ENCODE measurements around the gene KCTD14.
"Not testable (repeated sequence)": the region's sequence is repeated elsewhere in the genome, so short reads cannot be mapped to it uniquely, and the experiment has no call there.

The KCTD14 gene

DNA sequence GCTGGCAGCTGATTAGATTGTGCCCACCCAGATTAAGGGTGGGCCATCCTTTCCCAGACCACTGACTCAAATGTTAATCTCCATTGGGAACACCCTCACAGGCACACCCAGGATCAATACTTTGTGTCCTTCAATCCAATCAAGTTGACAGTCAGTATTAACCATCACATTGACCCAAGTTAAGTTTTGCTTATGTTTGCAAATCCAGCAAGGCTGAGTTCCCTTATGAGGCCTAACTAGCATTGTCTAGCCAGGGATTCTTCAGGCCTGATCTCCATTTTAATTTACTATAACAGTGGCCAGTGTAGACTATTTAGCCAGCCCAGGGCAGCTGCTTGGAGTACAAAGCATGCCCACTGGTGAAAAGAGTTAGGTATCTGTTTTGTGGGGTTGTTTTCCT, 2.3 kb upstream of the KCTD14 start:
- TF ChIP-seq, protein P1, sequence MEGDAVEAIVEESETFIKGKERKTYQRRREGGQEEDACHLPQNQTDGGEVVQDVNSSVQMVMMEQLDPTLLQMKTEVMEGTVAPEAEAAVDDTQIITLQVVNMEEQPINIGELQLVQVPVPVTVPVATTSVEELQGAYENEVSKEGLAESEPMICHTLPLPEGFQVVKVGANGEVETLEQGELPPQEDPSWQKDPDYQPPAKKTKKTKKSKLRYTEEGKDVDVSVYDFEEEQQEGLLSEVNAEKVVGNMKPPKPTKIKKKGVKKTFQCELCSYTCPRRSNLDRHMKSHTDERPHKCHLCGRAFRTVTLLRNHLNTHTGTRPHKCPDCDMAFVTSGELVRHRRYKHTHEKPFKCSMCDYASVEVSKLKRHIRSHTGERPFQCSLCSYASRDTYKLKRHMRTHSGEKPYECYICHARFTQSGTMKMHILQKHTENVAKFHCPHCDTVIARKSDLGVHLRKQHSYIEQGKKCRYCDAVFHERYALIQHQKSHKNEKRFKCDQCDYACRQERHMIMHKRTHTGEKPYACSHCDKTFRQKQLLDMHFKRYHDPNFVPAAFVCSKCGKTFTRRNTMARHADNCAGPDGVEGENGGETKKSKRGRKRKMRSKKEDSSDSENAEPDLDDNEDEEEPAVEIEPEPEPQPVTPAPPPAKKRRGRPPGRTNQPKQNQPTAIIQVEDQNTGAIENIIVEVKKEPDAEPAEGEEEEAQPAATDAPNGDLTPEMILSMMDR (IDR thresholded peaks at IDR 0.05; ENCODE audit: borderline replicate concordance, control extremely low read depth, extremely low read depth, insufficient read depth, missing control alignments): no peak
- in situ Hi-C loops (cut with MboI; ENCODE audit: low sequenced_read_pairs, unreplicated experiment): no loop called here
- no peak for DNase-seq (ENCODE audit: low spot score)

DNA sequence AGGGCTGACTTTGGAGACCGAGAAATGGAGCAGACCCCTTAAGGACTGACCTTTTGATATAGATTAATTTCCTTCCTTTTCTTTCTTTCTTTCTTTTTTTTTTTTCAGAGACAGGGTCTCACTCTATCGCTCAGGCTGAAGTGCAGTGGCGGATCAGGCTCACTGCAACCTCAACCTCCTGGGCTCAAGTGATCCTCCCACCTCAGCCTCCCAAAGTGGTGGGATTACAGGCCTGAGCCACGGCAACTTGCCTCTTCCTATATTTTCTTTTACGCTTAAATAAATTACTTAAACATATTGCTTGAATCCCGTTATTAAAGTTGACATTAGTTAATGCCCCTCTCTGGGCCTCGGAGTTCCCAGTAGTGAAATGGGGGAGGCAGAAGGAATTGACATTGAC, 350 bp upstream of the KCTD14 start:
- DNase-seq (ENCODE audit: low spot score): no peak
- in situ Hi-C loops (cut with MboI; ENCODE audit: low sequenced_read_pairs, unreplicated experiment): no loop called here

DNA sequence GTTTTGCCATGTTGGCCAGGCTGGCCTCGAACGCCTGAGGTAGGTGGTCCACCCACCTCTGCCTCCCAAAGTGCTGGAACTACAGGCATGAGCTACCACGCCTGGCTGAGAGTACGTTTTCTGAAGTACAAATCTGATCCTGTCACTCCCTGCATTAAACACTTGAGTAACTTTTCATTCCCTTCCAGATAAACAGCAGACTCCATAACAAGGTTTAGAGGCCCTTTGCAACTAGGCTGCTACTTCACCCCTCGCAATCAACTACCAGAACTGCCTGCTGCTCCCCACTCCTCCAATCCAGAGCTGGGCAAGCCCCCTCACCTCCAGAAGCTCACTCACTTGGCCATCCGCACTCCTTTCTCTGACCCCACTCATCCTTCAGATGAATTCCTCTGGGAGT, 1.5 kb downstream of the KCTD14 start:
- TF ChIP-seq, protein P1 (IDR thresholded peaks at IDR 0.05; ENCODE audit: borderline replicate concordance, control extremely low read depth, extremely low read depth, insufficient read depth, missing control alignments): no peak
- DNase-seq (ENCODE audit: low spot score): no peak
- in situ Hi-C loops (cut with MboI; ENCODE audit: low sequenced_read_pairs, unreplicated experiment): no loop called here

More for the DNA sequence above, 350 bp upstream of the KCTD14 start:
- TF ChIP-seq, protein P1 (IDR thresholded peaks at IDR 0.05; ENCODE audit: borderline replicate concordance, control extremely low read depth, extremely low read depth, insufficient read depth, missing control alignments): no peak

DNA sequence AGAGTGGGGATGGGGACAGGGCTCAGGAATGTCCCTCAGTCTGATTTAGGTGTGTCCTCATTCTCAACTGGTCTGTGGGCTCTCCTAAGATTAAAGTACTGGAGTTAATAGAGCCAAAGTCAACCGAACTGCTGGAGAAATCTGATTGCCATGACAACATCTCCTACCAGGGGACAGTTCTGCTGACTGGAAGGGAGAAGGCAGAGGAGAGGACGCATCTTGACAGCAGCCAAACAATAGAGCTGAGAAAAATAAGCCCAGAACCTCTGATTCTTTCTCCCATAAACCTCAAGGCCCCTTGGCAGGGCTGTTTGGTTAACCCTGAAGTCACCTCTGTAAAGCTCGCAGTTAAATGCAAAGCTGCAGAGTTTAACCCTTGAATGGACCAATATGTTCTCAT, 2.8 kb downstream of the KCTD14 start:
- TF ChIP-seq, protein P1 (IDR thresholded peaks at IDR 0.05; ENCODE audit: borderline replicate concordance, control extremely low read depth, extremely low read depth, insufficient read depth, missing control alignments): no peak
- DNase-seq (ENCODE audit: low spot score): no peak
- in situ Hi-C loops (cut with MboI; ENCODE audit: low sequenced_read_pairs, unreplicated experiment): no loop called here

DNA sequence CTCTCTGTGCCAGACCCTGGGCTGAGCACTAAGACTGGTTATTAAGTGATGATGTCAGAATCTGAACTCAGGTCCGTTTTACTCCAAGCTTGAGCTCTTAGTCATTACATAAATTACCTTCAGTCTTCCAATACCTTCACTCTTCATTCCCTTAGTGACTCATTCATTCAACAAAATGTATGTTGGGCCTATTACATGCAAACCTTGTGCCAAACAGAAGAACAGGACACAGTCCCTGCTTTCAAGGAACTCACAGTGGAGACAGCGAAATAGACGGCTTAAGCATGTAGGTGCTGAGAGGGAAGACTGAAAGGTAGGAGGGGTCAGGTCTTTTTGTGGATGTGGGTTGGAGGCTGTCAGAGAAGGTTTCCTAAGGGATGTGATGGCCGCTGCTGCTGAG, 3.3 kb downstream of the KCTD14 start:
- in situ Hi-C loops (cut with MboI; ENCODE audit: low sequenced_read_pairs, unreplicated experiment): no loop called here
- TF ChIP-seq, protein P1 (IDR thresholded peaks at IDR 0.05; ENCODE audit: borderline replicate concordance, control extremely low read depth, extremely low read depth, insufficient read depth, missing control alignments): no peak

DNA sequence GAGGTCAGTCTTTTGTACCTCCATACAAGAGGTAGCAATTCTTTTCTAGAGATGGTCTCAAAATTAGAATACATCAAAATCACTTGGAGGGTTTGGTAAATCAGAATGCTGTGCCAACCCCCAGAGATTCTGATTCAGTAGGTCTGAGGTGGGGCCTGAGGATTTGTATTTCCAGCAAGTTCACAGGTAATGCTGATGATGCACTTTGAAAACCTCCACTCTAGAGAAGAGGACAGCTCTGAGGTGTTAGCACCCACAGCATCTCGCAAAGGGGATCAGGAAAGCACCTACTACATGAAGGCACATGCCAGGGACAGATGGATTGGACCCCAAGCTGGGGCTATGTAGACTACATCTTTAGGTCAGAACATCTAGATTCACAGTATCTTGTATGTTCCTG, 7.2 kb downstream of the KCTD14 start:
- in situ Hi-C loops (cut with MboI; ENCODE audit: low sequenced_read_pairs, unreplicated experiment): no loop called here

More for the DNA sequence above, 3.3 kb downstream of the KCTD14 start:
- no peak for DNase-seq (ENCODE audit: low spot score)

DNA sequence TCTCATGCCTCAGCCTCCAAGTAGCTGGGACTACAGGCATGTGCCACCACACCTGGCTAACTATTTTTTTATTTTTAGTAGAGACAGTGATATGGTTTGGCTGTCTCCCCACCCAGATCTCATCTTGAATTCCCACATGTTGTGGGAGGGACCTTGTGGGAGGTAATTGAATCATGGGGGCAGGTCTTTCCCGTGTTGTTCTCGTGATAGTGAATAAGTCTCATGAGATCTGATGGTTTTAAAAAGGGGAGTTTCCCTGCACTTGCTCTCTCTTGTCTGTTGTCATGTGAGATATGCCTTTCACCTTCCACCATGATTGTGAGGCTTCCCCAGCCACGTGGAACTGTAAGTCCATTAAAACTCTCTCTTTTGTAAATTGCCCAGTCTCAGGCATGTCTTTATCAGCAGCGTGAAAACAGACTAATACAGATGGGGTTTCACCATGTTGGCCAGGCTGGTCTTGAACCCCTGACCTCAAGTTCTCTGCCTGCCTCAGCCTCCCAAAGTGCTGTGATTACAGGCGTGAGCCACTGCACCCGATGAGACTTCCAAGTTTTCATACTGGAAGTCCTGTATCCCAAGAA, 8.0 kb downstream of the KCTD14 start:
- DNase-seq (ENCODE audit: low spot score); in situ Hi-C loops (cut with MboI; ENCODE audit: low sequenced_read_pairs, unreplicated experiment): not testable (repeated sequence)

More for the DNA sequence above, 7.2 kb downstream of the KCTD14 start:
- DNase-seq (ENCODE audit: low spot score): no peak
- TF ChIP-seq, protein P1 (IDR thresholded peaks at IDR 0.05; ENCODE audit: borderline replicate concordance, control extremely low read depth, extremely low read depth, insufficient read depth, missing control alignments): no peak
